A549 treated with dexamethasone at 1 μM for 4 hours (cell line): Measurements from ENCODE around the gene SSTR1. TPM values are rescaled to one million over a fixed set of nuclear protein-coding genes. Genes with fewer than 3 reads are reported as not detected.

Experiments
- total RNA-seq: library from RNA; stranded (reverse); fragments of 200-300 nt; extraction: Qiagen RNA extraction; gene quantifications from 5 replicates; pipeline ENCODE4 v1.2.3, GENCODE V29; 2022

SSTR1 gene, protein sequence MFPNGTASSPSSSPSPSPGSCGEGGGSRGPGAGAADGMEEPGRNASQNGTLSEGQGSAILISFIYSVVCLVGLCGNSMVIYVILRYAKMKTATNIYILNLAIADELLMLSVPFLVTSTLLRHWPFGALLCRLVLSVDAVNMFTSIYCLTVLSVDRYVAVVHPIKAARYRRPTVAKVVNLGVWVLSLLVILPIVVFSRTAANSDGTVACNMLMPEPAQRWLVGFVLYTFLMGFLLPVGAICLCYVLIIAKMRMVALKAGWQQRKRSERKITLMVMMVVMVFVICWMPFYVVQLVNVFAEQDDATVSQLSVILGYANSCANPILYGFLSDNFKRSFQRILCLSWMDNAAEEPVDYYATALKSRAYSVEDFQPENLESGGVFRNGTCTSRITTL
- 0.03 TPM in 1 of 5 replicates, not detected in the others for total RNA-seq

GRCh38 chr14:38207736-38208617, at the start of gene SSTR1:
TSS of gene SSTR1 (plus strand) at chr14:38207904. CDS start at chr14:38209390, 1,486 bp downstream.

GRCh38 chr14:38255673-38256532, 48.2 kb downstream of the SSTR1 start, which contains the start of gene CLEC14A:
TSS of gene CLEC14A (minus strand) at chr14:38256093. CDS start at chr14:38256022, 71 bp downstream.

Other genes starting within 250 kb of the SSTR1 start
- not detected in 5 replicates for gene CLEC14A, start 48.2 kb downstream of the SSTR1 start, total RNA-seq